Astrocyte of the hippocampus (primary cell): Measurements from ENCODE around the gene BEST2.
A peak's percentile ranks its signal among the peaks of the same experiment; 100 is the strongest.
"Not testable (repeated sequence)": the region's sequence is repeated elsewhere in the genome, so short reads cannot be mapped to it uniquely, and the experiment has no call there.

ENCODE experiments used
- DNase-seq: peaks from one replicate; pipeline ENCODE4 v3.0.0; 2011; ENCODE audit warnings: low read depth, low spot score

The BEST2 gene

DNA sequence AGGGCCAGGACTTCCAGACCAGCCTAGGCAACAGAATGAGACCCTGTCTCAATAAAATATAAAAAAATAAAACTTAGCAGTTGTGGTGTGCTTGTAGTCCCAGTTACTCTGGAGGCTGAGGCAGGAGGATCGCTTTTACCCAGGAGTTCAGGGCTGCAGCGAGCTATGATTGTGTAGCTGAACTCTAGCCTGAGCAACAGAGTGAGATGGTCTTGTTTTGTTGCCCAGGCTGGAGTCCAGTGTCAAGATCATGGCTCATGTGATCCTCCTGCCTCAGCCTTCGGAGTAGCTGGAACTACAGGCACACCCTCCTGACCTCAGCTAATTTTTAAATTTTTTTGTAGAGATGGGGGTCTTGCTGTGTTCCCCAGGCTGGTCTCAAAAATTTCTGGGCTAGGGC lies 35.4 kb downstream of the BEST2 start:
- DNase-seq: no peak

DNA sequence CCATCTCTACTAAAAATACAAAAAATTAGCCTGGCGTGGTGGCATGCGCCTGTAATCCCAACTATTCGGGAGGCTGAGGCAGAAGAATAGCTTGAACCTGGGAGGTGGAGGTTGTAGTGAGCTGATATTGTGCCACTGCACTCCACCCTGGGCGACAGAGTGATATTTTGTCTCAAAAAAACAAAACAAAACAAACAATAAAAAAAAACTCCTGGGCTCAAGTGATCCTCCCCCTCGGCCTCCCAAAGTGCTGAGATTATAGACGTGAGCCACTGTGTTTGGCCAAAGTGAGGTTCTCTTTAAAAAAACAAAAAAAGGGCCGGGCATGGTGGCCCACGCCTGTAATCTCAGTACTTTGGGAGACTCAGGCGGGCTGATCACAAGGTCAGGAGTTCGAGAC lies 35.9 kb downstream of the BEST2 start:
- no peak for DNase-seq

DNA sequence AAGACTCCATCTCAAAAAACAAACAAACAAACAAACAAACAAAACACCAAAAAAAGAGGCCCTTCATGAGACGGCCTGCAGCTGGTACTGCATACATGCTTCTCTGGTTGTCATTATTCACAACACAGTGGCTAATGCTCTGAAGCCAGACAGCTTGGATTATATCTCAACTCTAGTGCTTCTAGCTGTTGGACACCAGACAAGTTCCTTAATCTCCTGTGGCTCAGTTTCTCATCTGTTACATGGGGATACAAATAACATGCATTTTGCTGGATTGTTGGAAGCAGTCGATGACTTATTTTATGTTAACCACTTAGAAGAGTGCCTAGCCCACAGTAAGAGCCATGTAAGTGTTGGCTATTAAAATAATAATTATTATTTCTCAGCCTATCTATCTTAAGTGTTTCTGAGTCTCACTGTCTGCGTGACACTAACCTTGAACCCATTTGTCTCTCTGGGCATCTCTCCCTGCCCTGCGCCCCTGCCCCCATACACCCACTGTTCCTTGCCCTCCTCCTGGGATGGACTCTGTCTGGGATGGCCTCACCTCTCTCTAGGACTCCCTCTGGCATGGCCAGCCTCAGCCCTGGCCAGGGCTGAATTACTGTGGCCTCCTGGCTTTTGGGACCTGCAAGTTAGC lies 36.6 kb downstream of the BEST2 start:
- no peak for DNase-seq

DNA sequence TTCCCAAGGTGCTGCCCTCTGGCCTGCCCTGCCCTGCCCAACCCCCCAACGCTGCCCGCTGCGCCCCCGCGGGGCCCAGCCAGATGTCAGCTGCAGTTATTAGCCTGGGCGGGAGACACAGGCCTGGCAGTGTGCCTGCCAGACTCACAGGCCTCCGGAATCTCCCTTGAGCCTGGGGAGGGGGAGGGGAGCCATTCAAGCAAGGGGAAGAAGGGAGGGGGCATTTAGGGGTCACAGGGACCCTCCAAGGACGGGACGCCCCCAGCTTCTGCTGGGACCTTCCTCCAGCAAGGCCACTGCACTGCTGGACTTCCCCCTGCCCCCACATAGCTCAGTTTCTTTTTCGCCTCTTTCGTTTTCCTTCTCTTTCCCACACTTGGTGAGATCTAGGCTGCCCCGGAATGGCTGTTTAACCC lies 37.1 kb downstream of the BEST2 start:
- peak; percentile 86 for DNase-seq

DNA sequence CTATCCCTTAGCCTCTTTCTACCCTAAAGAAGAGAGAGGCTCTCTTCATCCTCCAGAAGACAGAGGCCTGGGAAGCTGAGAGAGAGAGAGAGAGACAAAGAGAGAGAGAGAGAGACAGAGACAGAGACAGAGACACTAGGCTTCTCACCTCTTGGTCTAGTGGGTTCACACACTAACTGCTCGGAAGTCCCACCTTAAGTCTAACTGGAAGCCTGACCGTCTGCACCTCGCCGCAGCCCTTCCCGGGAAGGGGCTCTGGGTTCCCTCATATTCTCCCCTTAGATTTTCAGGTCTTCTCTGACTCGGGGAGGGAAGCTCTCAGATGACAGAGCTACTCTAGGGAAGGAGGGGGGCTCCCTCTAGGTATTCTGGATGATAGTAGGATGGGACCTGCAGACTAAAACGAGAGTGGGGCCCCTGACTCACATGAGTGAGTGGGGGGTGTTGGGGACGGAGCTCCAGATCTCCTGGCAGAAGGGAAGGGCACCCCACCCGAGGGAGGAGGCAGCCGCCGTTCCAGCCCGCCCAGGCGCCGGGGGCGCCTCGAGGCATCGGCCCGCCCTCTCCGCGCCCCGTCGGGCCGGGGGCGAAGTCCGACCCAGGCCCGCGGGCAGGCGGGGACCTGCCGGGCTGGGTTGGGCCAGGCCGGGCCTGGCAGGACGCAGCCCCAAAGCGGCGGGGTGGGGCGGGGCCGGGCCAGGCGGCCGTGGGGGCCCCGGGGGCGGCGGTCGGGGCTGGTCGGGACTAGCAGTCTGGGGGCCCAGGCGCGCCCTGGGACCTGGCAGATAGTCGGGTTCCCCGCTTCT lies 37.7 kb downstream of the BEST2 start:
- no peak for DNase-seq

DNA sequence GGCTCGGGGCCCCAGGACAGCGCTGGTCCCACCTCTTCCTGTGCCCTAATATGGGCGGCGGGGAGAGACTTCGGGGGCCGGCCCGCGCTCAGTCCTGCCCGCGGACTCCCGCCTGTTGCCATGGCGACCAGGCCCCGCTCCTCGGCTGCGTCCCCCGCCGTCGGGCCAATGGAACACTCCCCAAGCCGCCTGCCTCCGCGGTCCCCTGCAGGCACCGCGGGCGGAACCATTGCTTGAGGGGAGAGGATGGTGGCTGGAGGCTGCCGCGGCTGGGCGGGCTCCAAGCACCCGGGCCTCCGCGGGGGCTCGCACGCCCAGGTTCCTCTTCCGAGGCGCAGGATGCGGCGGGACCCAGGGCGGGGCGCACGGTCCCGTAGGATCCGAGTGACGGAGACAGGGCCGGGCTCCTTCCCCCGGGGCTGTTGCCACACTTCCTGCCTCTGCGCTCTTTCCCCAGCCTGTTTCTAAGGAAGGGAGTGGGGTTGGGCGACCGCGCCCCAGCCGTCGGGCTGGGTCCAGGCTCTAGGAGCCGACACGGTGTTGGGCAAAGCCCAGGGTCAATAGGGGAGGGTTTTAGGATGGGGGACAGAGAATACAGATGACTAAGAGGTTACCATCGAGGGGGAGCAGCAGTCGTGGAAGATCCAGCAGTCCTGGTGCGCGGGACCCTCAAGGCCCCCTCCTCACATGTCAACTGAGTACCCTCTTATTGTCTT lies 38.5 kb downstream of the BEST2 start:
- DNase-seq: peak; percentile 99

DNA sequence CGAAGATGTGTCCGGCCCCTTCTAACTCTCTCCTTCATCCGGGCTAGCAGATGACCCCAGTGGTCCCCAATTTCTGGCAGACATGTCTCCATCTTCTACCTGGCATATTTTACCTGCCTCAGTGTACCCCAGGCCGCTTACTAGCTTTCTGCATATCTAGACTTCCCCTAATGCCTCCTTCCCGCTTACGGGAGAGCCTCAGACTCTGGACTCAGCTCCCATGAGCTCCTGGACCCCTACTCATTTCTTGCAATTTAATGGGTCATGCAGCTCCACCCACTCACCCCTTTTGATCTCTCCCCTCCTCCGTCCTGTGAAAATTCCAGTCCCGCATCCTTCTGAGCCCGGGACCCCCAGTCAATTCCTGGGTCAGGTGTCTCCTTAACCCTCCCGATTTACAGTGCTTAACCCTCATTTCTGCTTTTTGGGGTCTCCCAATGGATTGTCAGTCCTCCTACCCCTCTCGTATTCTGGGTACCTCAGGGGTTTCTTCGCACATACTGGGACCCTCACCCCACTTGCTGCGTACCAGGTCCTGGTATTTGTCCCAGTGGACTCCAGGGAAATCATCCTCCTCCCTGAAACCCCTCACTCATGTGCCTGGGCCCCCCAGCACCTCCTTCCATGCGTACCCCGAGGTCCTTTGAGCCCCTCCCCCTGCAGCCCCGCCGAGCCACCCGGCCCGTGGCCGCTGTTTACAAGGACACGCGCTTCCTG lies 39.2 kb downstream of the BEST2 start:
- DNase-seq: peak; percentile 26

DNA sequence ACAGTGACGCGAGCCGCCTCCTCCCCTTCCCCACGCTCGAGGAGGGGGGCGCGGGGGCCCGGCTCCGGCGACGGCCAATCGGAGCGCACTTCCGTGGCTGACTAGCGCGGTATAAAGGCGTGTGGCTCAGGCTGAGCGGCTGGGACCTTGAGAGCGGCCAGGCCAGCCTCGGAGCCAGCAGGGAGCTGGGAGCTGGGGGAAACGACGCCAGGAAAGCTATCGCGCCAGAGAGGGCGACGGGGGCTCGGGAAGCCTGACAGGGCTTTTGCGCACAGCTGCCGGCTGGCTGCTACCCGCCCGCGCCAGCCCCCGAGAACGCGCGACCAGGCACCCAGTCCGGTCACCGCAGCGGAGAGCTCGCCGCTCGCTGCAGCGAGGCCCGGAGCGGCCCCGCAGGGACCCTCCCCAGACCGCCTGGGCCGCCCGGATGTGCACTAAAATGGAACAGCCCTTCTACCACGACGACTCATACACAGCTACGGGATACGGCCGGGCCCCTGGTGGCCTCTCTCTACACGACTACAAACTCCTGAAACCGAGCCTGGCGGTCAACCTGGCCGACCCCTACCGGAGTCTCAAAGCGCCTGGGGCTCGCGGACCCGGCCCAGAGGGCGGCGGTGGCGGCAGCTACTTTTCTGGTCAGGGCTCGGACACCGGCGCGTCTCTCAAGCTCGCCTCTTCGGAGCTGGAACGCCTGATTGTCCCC lies 39.9 kb downstream of the BEST2 start, which contains the start of gene JUNB:
JUNB (plus strand) TSS at position 142 of the 706 bp plus-strand sequence; CDS start at position 428, 286 bp downstream.
- DNase-seq: peak; percentile 99

DNA sequence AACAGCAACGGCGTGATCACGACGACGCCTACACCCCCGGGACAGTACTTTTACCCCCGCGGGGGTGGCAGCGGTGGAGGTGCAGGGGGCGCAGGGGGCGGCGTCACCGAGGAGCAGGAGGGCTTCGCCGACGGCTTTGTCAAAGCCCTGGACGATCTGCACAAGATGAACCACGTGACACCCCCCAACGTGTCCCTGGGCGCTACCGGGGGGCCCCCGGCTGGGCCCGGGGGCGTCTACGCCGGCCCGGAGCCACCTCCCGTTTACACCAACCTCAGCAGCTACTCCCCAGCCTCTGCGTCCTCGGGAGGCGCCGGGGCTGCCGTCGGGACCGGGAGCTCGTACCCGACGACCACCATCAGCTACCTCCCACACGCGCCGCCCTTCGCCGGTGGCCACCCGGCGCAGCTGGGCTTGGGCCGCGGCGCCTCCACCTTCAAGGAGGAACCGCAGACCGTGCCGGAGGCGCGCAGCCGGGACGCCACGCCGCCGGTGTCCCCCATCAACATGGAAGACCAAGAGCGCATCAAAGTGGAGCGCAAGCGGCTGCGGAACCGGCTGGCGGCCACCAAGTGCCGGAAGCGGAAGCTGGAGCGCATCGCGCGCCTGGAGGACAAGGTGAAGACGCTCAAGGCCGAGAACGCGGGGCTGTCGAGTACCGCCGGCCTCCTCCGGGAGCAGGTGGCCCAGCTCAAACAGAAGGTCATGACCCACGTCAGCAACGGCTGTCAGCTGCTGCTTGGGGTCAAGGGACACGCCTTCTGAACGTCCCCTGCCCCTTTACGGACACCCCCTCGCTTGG lies 40.7 kb downstream of the BEST2 start:
- peak; percentile 67 for DNase-seq

DNA sequence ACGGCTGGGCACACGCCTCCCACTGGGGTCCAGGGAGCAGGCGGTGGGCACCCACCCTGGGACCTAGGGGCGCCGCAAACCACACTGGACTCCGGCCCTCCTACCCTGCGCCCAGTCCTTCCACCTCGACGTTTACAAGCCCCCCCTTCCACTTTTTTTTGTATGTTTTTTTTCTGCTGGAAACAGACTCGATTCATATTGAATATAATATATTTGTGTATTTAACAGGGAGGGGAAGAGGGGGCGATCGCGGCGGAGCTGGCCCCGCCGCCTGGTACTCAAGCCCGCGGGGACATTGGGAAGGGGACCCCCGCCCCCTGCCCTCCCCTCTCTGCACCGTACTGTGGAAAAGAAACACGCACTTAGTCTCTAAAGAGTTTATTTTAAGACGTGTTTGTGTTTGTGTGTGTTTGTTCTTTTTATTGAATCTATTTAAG lies 41.3 kb downstream of the BEST2 start:
- no peak for DNase-seq

DNA sequence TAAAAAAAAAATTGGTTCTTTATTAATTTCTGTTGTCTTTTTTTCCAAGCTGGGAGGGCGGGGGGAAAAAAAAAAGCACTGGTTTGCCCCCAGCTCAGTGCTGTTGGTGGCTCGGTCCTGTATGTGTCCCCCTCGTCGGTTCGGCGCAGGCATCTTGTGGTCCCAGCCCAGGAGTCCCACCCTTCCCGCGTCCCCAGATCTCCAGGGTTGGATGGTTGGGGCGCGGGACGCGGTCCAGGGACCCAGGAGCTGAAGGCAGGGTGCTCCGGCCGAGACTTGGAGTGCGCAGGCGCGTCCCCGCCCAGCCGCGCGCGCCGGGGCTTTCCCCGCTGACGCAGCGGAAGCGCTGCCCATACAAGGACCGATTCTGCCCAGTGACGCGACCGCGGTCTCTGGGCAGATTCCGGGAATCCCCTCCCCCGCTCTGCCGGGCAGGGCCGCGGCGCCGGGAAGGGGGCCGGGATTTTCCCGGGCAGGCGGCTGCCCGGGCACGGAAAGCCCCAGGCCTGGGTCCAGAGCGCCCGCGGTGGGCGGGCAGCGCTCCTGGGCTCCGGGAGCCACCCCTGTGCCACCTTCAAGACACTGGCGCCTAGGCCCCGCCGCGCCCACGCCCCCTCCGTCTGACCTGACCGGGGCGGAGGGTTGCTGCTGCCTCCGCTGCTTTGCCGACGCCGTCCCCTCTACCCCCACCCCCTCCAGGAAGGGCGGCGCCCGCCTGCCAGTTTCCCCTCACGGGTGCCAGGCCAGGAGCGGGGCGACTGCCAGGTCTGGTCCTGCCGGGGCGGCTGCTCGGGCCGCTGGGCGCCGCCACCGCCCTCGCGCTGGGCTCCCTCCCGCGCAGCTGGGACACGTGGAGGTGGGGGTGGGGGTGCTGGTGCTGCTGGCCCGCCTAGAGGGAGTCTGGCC lies 42.0 kb downstream of the BEST2 start:
- DNase-seq: peak; percentile 99

DNA sequence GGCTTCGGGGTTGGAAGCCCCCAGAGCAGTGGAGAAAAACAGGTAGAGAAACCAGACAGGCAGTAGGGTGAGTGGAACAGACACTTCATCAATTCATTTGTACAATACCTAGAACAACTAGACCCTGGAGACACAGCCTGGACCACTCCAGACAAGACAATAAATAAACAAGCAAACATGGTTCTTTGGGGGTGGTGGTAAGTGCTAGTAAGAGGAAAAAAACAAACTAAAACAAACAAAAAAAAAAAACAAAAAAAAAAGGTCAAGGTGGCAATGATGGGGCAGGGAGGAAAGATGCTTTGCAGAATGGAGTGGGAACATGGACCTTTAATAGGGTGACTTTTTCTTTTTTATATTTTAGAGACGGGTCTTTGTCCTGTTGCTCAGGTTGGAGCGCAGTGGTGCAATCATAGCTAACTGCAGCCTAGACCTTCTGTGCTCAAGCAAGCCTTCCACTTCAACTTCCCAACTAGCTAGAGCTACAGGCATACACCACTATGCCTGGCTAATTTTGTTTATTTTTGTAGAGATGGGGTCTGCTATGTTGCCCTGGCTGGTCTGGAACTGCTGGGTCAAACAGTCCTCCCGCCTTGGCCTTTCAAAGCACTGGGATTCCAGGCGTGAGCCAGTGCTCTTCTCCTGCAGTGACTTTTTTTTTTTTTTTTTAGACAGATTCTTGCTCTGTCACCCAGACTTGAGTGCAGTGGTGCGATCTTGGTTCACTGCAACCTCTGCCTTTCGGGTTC lies 42.8 kb downstream of the BEST2 start:
- peak; percentile 42 for DNase-seq

DNA sequence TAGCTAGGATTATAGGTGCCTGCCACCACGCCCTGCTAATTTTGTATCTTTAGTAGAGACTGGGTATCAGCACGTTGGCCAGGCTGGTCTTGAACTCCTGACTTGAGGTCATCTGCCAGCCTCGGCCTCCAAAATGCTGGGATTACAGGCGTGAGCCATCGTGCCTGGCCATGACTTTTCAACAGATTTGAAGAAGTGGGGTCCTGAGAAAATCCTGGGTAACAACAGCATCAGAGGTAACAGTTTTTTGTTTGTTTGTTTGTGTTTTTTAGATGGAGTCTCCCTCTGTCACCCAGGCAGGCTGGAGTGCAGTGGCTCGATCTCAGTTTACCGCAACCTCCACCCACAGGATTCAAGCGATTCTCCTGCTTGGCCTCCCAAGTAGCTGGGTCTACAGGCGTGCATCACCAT lies 43.4 kb downstream of the BEST2 start:
- DNase-seq: no peak

DNA sequence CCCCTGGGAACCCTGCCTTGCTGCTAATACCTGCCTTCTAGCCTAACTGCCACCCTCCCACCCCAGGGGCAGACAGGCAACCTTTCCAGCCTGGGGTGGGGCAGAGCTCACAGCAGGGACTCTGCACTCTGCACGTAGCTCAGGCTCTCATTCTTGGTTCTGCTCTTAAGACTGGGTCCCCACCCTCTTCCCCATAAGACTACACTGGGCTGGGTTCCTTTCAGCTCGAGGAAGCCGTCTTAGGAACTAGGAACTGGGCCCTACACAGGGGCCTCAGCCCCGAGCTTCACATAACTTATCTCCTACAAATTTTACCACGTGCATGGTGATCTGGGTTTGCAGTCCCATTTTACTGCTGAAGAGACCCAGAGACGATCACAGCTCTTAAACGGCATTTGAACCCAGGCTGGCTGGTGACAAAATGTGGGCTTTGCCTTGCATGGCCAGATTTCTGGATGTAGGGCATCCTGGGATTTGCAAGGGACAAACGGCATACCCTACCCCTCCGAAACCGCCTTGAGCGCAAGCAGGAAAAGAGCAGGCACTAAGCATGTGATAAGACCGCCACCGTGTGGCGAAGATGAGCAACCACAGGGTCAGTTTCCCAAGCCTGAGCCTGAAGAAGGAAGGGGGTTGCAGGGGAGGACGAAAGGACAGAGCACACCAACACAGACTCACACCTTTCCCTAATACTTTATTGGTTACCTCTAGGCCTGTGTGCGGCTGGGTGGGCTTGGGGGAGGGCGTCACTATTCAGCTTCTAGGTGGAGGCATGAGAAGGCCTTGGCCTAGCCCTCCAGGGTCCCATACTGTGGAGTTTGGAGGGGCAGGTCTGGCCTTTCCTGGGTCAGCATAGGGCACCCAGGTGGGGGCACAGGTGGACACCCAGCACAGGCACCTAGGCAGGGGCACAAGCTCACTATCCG lies 44.8 kb downstream of the BEST2 start:
- DNase-seq: peak; percentile 91

DNA sequence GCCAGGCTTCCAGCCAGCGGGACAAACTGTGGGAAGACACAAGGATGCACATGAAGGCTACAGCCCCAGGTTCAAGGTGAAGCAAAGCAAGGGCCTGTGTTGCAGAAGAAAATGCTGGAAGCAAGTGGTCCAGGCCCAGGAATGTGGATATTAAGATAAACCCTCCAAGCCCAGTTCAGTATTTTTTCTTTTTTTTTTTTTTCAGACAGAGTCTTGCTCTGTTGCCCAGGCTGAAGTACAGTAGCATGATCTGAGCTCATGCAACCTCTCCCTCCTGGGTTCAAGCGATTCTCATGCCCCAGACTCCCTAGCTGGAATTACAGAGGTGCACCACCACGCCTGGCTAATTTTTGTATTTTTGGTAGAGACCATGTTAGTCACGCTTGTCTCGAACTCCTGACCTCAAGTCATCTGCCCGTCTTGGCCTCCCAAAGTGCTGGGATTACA lies 45.6 kb downstream of the BEST2 start:
- no peak for DNase-seq

DNA sequence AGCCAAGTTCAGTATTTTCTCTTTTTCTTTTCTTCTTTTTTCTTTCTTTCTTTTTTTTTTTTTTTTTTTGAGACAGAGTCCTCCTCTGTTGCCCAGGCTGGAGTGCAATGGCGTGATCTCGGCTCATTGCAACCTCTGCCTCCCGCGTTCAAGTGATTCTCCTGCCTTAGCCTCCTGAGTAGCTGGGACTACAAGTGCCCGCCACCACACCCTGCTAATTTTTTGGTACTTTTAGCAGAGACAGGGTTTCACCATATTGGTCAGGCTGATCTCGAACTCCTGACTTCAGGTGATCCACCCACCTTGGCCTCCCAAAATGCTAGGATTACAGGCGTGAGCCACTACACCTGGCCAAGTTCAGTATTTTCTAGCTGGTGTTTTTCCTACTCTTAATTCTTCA lies 46.0 kb downstream of the BEST2 start:
- DNase-seq: not testable (repeated sequence)

DNA sequence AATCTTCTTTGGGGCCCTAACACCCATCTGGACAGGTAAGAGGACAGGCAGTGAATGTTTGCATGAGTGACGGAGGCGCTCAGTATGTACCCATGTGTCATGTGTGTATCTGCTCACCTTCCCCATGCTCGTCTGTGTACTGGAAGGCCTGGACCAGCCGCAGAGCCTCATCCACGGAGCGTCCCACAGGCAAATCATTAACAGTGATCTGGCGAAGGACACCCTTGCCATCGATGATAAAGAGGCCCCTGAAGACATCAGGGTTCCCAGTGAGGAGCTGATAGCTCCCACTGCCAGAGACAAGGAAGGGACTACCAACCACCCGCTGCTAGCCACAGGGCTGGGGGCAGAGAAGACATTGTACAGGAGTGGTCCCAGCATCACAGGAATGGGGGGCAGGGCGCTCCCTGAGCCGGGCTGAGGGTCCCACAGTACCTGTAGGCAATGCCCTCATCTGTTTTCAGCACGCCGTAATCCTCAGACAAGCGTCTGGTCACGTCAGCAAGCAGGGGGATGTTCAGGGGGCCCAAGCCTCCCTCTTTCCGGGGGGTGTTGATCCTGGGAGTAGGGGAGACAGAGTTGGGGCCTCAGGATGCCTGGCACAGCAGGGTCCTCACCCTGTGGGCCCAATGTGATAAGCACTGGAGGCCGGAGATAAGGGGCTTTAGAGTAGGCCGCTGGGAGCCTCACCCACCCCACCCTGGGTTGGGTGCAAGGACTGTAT lies 48.3 kb downstream of the BEST2 start:
- DNase-seq: no peak
